NOMO-1 treated with DMSO at 0.1 percent for 48 hours (cell line): Measurements from ENCODE around the gene VPS35L.

Experiments
- DNase-seq: peaks from one replicate; lab custom pipeline; 2025; ENCODE audit not compliant: unreplicated experiment; lab: John Stamatoyannopoulos, UW

The VPS35L gene

GRCh38 chr16:19589106-19589505 is 33.6 kb downstream of the VPS35L start:
- DNase-seq = no peak

- DNase-seq = no peak
These were observed 34.3 kb downstream of the VPS35L start for GRCh38 chr16:19589771-19590302.

- DNase-seq = no peak
These were observed 39.7 kb downstream of the VPS35L start for GRCh38 chr16:19595043-19595767.

GRCh38 chr16:19598805-19599510 is 43.5 kb downstream of the VPS35L start:
- DNase-seq = no peak

GRCh38 chr16:19599968-19600716 is 44.6 kb downstream of the VPS35L start:
- no peak for DNase-seq

GRCh38 chr16:19601083-19601976 is 45.8 kb downstream of the VPS35L start:
- peak; percentile 0 for DNase-seq

- no peak for DNase-seq
These were observed 49.4 kb downstream of the VPS35L start for GRCh38 chr16:19604911-19605310.

GRCh38 chr16:19605701-19606100 is 50.2 kb downstream of the VPS35L start:
- no peak for DNase-seq

GRCh38 chr16:19607616-19608280 is 52.2 kb downstream of the VPS35L start:
- no peak for DNase-seq

- DNase-seq = no peak
These were observed 53.9 kb downstream of the VPS35L start for GRCh38 chr16:19609359-19609758.

GRCh38 chr16:19610200-19610599 is 54.7 kb downstream of the VPS35L start:
- DNase-seq = no peak

GRCh38 chr16:19613834-19614233 is 58.3 kb downstream of the VPS35L start:
- no peak for DNase-seq

- DNase-seq = no peak
These were observed 60.7 kb downstream of the VPS35L start for GRCh38 chr16:19616241-19616640.

GRCh38 chr16:19618876-19619275 is 63.4 kb downstream of the VPS35L start:
- no peak for DNase-seq

GRCh38 chr16:19621445-19621844 is 65.9 kb downstream of the VPS35L start:
- no peak for DNase-seq

- no peak for DNase-seq
These were observed 69.5 kb downstream of the VPS35L start for GRCh38 chr16:19625039-19625438.

- DNase-seq = no peak
These were observed 81.1 kb downstream of the VPS35L start for GRCh38 chr16:19636436-19637267.

GRCh38 chr16:19639986-19640421 is 84.5 kb downstream of the VPS35L start:
- DNase-seq = no peak

GRCh38 chr16:19642501-19642900 is 87.0 kb downstream of the VPS35L start:
- no peak for DNase-seq
